Hepatocyte (in vitro differentiated cells): ENCODE results near the gene SERTAD2. TPM values are rescaled to one million over a fixed set of nuclear protein-coding genes. Genes with fewer than 3 reads are reported as not detected.

Source experiments
- DNase-seq: peaks from one replicate; pipeline ENCODE4 v3.0.0-alpha.2; 2016; ENCODE audit warnings: low spot score
- H2AFZ ChIP-seq: fragments of 200-600 bp; sonication (generic); 2 replicates; pipeline ENCODE4 v1.6.0; 2016; ENCODE audit warnings: antibody characterized with exemption, mild to moderate bottlenecking
- H3K27ac ChIP-seq: fragments of 200-600 bp; sonication (generic); 2 replicates; pipeline ENCODE4 v1.5.1; 2016; ENCODE audit warnings: mild to moderate bottlenecking
- H3K27me3 ChIP-seq: fragments of 200-600 bp; sonication (generic); 2 replicates; pipeline ENCODE4 v1.6.1; 2016
- H3K36me3 ChIP-seq: fragments of 200-600 bp; sonication (generic); replicated peaks from 2 replicates; pipeline ENCODE4 v1.5.1; 2016; ENCODE audit warnings: low read depth; ENCODE audit not compliant: insufficient read depth
- H3K4me1 ChIP-seq: fragments of 200-600 bp; sonication (generic); 2 replicates; pipeline ENCODE4 v1.5.1; 2016; ENCODE audit warnings: mild to moderate bottlenecking, moderate library complexity; ENCODE audit not compliant: insufficient read depth
- H3K4me2 ChIP-seq: fragments of 200-600 bp; sonication (generic); 2 replicates; pipeline ENCODE4 v1.6.0; 2016
- H3K4me3 ChIP-seq: fragments of 200-600 bp; sonication (generic); 2 replicates; pipeline ENCODE4 v1.5.1; 2016; ENCODE audit warnings: mild to moderate bottlenecking
- H3K79me2 ChIP-seq: fragments of 200-600 bp; sonication (generic); 2 replicates; pipeline ENCODE4 v1.6.0; 2017; ENCODE audit warnings: mild to moderate bottlenecking
- H3K9me2 ChIP-seq: fragments of 200-600 bp; sonication (generic); replicated peaks from 2 replicates; pipeline ENCODE4 v1.6.0; 2017; ENCODE audit warnings: mild to moderate bottlenecking; ENCODE audit not compliant: insufficient read depth
- H3K9me3 ChIP-seq: fragments of 200-600 bp; sonication (generic); 2 replicates; pipeline ENCODE4 v1.5.1; 2016; ENCODE audit warnings: low read depth, mild to moderate bottlenecking
- H4K20me1 ChIP-seq: fragments of 200-600 bp; sonication (generic); 2 replicates; pipeline ENCODE4 v1.6.0; 2016; ENCODE audit warnings: mild to moderate bottlenecking; ENCODE audit not compliant: insufficient read depth, poor library complexity, severe bottlenecking
- EZH2 ChIP-seq: fragments of 200-600 bp; sonication (generic); IDR thresholded peaks from 2 replicates; pipeline ENCODE4 v1.6.1; 2016; ENCODE audit warnings: antibody characterized with exemption, mild to moderate bottlenecking, borderline replicate concordance
- EZH2phosphoT487 ChIP-seq: fragments of 200-600 bp; sonication (generic); IDR thresholded peaks from one replicate; pipeline ENCODE4 v1.6.1; 2018; ENCODE audit warnings: antibody characterized with exemption, mild to moderate bottlenecking, low read depth, moderate library complexity; ENCODE audit not compliant: unreplicated experiment, severe bottlenecking
- WGBS: methylation state at CpG from one replicate; pipeline ENCODE4 v1.1.6; 2016; ENCODE audit warnings: low lambda C conversion rate; ENCODE audit errors: missing lambda C conversion rate; 5-methylcytosine and 5-hydroxymethylcytosine counted together
- polyA plus RNA-seq: library from polyadenylated mRNA; unstranded; fragments of >200 nt; fragmentation: Nextera tagmentation; extraction: Ambion mirVana; gene quantifications from 2 replicates; pipeline ENCODE4 v1.2.1, GENCODE V29; 2016
- total RNA-seq: library from RNA; depleted of rRNA; stranded (reverse); fragments of >200 nt; gene quantifications from 2 replicates; pipeline ENCODE4 v1.2.3, GENCODE V29; 2014
- TF ChIP-seq, protein P1 (sequence below): fragments of 200-600 bp; sonication (generic); IDR thresholded peaks from 2 replicates; pipeline ENCODE4 v1.5.1; 2016; ENCODE audit warnings: antibody characterized with exemption, mild to moderate bottlenecking; ENCODE audit not compliant: poor library complexity

The SERTAD2 gene
- total and polyA plus RNA-seq, 2 experiments from 2014 or later, result 13.8 to 23.8 TPM

DNA sequence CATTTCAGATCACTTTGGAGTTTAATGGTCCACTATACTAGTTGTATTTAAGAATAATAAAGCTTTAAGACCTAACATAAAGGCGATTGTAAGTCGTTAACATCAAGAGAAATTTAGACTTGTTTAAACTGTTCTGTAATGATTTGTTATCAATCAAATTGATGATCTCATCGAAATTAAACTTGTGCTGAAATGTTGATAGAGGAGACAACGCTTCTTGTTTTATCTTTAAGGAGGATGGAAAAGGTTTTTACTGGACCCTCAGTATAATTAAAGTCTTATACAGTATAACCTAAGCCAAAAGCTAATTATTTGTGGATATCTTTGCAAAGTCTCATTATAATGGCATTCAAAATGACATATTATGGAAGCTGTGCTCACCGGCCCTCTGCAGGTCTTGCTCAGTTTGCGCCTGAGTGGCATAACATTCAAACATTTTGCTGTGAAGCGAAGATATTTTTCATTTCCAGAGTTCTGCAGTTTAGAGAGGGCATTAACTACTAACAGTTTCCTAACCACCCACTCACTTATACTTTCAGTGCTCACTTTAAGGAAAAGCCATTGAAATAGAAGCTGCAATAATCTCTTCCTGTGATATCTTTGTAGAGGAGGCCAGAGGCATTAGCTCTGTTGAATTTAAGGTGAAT, 1.4 kb upstream of the SERTAD2 start:
- Histone ChIP-seq H2AFZ (no peak overlapping the region), H3K4me2 (peak overlapping the region; percentile 82), H4K20me1 (peaks cover 5% of the 10 kb centered on the region), H3K9me2 (no peaks in the 10 kb centered on the region), H3K9me3 (no peaks in the 10 kb centered on the region), H3K27ac (peak overlapping the region; percentile 99), H3K79me2 (peaks cover 28% of the 10 kb centered on the region), H3K4me1 (peaks cover 27% of the 10 kb centered on the region), H3K36me3 (no peaks in the 10 kb centered on the region), H3K4me3 (peak overlapping the region; percentile 85), H3K27me3 (no peaks in the 10 kb centered on the region)
- WGBS, result 54% methylated on average over 7 of the region's 7 CpGs
- no peak for TF ChIP-seq EZH2phosphoT487
- TF ChIP-seq, protein P1, sequence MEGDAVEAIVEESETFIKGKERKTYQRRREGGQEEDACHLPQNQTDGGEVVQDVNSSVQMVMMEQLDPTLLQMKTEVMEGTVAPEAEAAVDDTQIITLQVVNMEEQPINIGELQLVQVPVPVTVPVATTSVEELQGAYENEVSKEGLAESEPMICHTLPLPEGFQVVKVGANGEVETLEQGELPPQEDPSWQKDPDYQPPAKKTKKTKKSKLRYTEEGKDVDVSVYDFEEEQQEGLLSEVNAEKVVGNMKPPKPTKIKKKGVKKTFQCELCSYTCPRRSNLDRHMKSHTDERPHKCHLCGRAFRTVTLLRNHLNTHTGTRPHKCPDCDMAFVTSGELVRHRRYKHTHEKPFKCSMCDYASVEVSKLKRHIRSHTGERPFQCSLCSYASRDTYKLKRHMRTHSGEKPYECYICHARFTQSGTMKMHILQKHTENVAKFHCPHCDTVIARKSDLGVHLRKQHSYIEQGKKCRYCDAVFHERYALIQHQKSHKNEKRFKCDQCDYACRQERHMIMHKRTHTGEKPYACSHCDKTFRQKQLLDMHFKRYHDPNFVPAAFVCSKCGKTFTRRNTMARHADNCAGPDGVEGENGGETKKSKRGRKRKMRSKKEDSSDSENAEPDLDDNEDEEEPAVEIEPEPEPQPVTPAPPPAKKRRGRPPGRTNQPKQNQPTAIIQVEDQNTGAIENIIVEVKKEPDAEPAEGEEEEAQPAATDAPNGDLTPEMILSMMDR, result peak; percentile 29
- peak; percentile 46 for DNase-seq

DNA sequence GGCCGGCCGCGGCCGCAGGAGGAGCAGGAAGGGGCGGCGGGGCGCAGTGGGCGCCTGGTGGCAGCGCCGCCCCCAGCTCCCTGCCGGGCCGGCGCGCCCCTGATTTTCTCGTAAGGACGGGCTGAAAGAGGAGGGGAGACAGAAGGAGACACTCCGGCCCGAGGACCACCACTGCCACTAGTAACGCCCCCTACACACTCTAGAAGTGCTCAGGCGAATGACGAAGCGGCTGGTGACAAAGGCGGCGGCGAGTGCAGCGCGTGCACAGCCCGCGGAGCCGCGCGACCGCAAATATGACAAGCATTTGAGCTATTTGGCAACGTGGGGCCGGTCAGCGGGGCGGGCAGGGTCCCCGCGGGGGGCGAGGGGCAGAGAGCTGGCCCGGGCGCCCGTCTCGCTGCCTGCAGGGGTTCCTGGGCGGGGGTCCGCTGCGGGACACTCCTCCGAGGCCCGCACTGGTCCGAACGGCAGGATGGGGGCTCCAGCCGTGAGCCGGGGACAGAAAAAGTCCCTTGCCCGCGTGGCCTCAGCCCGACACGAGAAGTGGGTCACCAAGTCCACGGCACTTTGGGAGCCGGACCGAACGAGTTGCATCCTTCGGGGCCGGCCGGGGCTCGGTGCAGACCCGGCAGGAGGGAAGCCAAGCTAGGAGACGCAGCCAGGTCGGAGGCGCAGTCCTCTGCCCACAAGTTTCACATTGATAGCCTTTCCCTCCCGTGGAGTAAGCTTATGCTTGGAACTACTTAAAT, 524 bp upstream of the SERTAD2 start:
- WGBS, result under 1% methylated on average over 61 of the region's 70 CpGs
- Histone ChIP-seq H3K4me1 (peaks cover 34% of the 10 kb centered on the region), H3K9me2 (no peaks in the 10 kb centered on the region), H3K79me2 (peaks cover 37% of the 10 kb centered on the region), H3K36me3 (no peaks in the 10 kb centered on the region), H3K4me3 (peak overlapping the region; percentile 85), H3K9me3 (no peaks in the 10 kb centered on the region), H3K27me3 (no peaks in the 10 kb centered on the region), H3K4me2 (peak overlapping the region; percentile 82), H4K20me1 (peaks cover 5% of the 10 kb centered on the region), H3K27ac (peak overlapping the region; percentile 99), H2AFZ (peak overlapping the region; percentile 70)
- DNase-seq, result peak; percentile 89
- TF ChIP-seq, protein P1, result no peak
- TF ChIP-seq EZH2phosphoT487 (no peak), EZH2 (no peak)

DNA sequence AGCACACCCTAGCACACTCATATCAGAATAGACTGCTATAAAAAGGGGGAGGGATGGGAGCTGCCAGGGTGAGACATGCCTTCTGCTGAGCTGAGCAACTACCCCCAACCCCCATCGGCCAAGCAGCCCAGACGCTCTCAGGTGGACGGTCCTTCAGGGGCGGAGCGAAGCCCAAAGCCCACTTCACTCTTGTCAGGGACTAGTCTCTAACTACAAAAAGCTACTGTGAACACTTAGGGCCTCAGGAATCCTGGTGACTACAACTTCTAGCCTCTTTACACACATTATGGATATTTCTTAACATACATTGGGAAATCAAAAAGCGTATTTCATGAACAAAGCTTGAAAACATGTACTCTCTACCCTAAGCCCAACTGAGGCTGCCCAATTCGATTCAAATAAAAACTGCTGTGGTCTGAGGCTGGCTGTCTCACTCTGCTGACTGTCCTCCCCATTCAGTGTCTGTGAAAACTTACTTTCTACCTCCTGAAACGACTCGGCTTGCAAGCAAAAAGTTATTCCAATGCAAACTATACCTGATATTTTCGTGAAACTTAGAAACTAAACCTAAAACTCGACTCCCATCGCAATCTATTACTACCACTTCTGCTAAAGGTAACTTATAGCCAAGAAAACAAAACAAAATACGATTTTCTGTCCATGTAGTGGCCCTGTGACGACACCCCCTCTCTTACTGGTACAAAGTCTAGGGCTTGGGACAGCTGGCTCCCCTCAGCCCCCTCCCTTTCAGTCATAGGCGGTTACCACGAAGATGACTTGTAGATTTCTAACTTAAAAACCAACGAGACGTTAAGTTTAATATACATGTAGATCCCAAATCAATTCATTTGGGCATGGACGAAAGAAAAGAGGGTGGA, 1.2 kb downstream of the SERTAD2 start:
- peak overlapping the region; percentile 87 for H3K4me3 ChIP-seq
- H4K20me1 ChIP-seq, result peaks cover 11% of the 10 kb centered on the region
- H3K9me3 ChIP-seq, result no peaks in the 10 kb centered on the region
- peak; percentile 82 for DNase-seq
- peak overlapping the region; percentile 57 for H2AFZ ChIP-seq
- TF ChIP-seq EZH2phosphoT487 (no peak), EZH2 (no peak)
- TF ChIP-seq, protein P1, result no peak
- WGBS, result 3% methylated on average over 19 of the region's 19 CpGs
- H3K27me3 ChIP-seq, result no peaks in the 10 kb centered on the region
- peak overlapping the region; percentile 79 for H3K4me2 ChIP-seq
- H3K4me1 ChIP-seq, result peaks cover 47% of the 10 kb centered on the region
- H3K27ac ChIP-seq, result peak overlapping the region; percentile 100
- H3K36me3 ChIP-seq, result no peaks in the 10 kb centered on the region
- no peaks in the 10 kb centered on the region for H3K9me2 ChIP-seq
- H3K79me2 ChIP-seq, result peaks cover 54% of the 10 kb centered on the region
